MM.1S (cell line): ENCODE data around the gene DHRS2.

Experiments used
- DNase-seq: peaks from one replicate; pipeline ENCODE4 v3.0.0-alpha.2; 2015
- H2AFZ ChIP-seq: fragments of 300-600 bp; sonication (generic); 2 replicates; pipeline ENCODE4 v1.6.0; 2016; ENCODE audit warnings: antibody characterized with exemption, low read length
- H3F3A ChIP-seq: fragments of 300-600 bp; sonication (generic); 2 replicates; pipeline ENCODE4 v1.6.1; 2016; ENCODE audit warnings: mild to moderate bottlenecking, antibody characterized with exemption, low read length, moderate library complexity, mixed read lengths; ENCODE audit not compliant: insufficient read depth
- H3K27ac ChIP-seq: fragments of 300-600 bp; sonication (generic); 2 replicates; pipeline ENCODE4 v1.5.1; 2016; ENCODE audit warnings: mild to moderate bottlenecking, low read length
- H3K27me3 ChIP-seq: fragments of 300-600 bp; sonication (generic); replicated peaks from 2 replicates; pipeline ENCODE4 v1.6.0; 2016; ENCODE audit warnings: low read length; ENCODE audit not compliant: insufficient read depth
- H3K36me3 ChIP-seq: fragments of 300-600 bp; sonication (generic); replicated peaks from 2 replicates; pipeline ENCODE4 v1.6.1; 2016; ENCODE audit warnings: mild to moderate bottlenecking, low read length, mixed read lengths; ENCODE audit not compliant: insufficient read depth
- H3K4me1 ChIP-seq: fragments of 300-600 bp; sonication (generic); 2 replicates; pipeline ENCODE4 v1.6.1; 2016; ENCODE audit warnings: low read length, mixed read lengths
- H3K4me2 ChIP-seq: fragments of 300-600 bp; sonication (generic); 2 replicates; pipeline ENCODE4 v1.6.0; 2016; ENCODE audit warnings: low read depth, low read length
- H3K4me3 ChIP-seq: fragments of 300-600 bp; sonication (generic); 2 replicates; pipeline ENCODE4 v1.5.1; 2016; ENCODE audit warnings: low read length, mixed read lengths
- H3K79me2 ChIP-seq: fragments of 300-600 bp; sonication (generic); 2 replicates; pipeline ENCODE4 v1.6.1; 2016; ENCODE audit warnings: mixed run types, low read length, mixed read lengths
- H3K9ac ChIP-seq: fragments of 300-600 bp; sonication (generic); 2 replicates; pipeline ENCODE4 v1.6.1; 2016; ENCODE audit warnings: low read length, mixed read lengths
- H3K9me2 ChIP-seq: fragments of 300-600 bp; sonication (generic); replicated peaks from 2 replicates; pipeline ENCODE4 v1.6.1; 2016; ENCODE audit warnings: mild to moderate bottlenecking, low read length, mixed read lengths; ENCODE audit not compliant: insufficient read depth
- H3K9me3 ChIP-seq: fragments of 300-600 bp; sonication (generic); replicated peaks from 2 replicates; pipeline ENCODE4 v1.6.1; 2016; ENCODE audit warnings: mild to moderate bottlenecking, low read length, mixed read lengths; ENCODE audit not compliant: insufficient read depth
- H4K20me1 ChIP-seq: fragments of 300-600 bp; sonication (generic); 2 replicates; pipeline ENCODE4 v1.6.1; 2016; ENCODE audit warnings: mild to moderate bottlenecking, low read length, moderate library complexity, mixed read lengths; ENCODE audit not compliant: insufficient read depth
- CTCF ChIP-seq: fragments of 300-600 bp; sonication (generic); IDR thresholded peaks from 2 replicates; pipeline ENCODE4 v1.5.1; 2016; ENCODE audit warnings: antibody characterized with exemption, low read length, mixed read lengths
- EZH2 ChIP-seq: fragments of 300-600 bp; sonication (generic); optimal IDR thresholded peaks from 2 replicates; pipeline ENCODE3; 2017; ENCODE audit warnings: low read depth, mild to moderate bottlenecking, antibody characterized with exemption, low read length, mixed read lengths
- EZH2phosphoT487 ChIP-seq: fragments of 300-600 bp; sonication (generic); IDR thresholded peaks from 2 replicates; pipeline ENCODE4 v1.6.1; 2018; ENCODE audit warnings: antibody characterized with exemption, low read length

Gene DHRS2

GRCh38 chr14:23603103-23603502 is 33.1 kb upstream of the DHRS2 start:
- H3K9me2 ChIP-seq = no peaks in the 10 kb centered on the region
- H4K20me1 ChIP-seq = no peaks in the 10 kb centered on the region
- no peak overlapping the region for H3K4me2 ChIP-seq
- H3K79me2 ChIP-seq = no peaks in the 10 kb centered on the region
- H3K4me1 ChIP-seq = no peaks in the 10 kb centered on the region
- H3K27me3 ChIP-seq = no peaks in the 10 kb centered on the region
- DNase-seq = no peak
- no peaks in the 10 kb centered on the region for H3K36me3 ChIP-seq
- H3K27ac ChIP-seq = no peak overlapping the region
- H3F3A ChIP-seq = no peaks in the 10 kb centered on the region
- no peaks in the 10 kb centered on the region for H3K9me3 ChIP-seq
- no peak overlapping the region for H3K9ac ChIP-seq
- H2AFZ ChIP-seq = no peak overlapping the region
- TF ChIP-seq EZH2 = no peak
- TF ChIP-seq EZH2phosphoT487 = no peak
- no peak for TF ChIP-seq CTCF
- no peak overlapping the region for H3K4me3 ChIP-seq

GRCh38 chr14:23604148-23604547 is 32.0 kb upstream of the DHRS2 start:
- no peaks in the 10 kb centered on the region for H3K9me2 ChIP-seq
- H3K4me2 ChIP-seq = no peak overlapping the region
- TF ChIP-seq EZH2 (no peak), EZH2phosphoT487 (no peak), CTCF (no peak)
- H2AFZ ChIP-seq = no peak overlapping the region
- H3F3A ChIP-seq = no peaks in the 10 kb centered on the region
- H3K27me3 ChIP-seq = no peaks in the 10 kb centered on the region
- H3K79me2 ChIP-seq = no peaks in the 10 kb centered on the region
- no peak overlapping the region for H3K9ac ChIP-seq
- no peaks in the 10 kb centered on the region for H3K9me3 ChIP-seq
- no peaks in the 10 kb centered on the region for H3K36me3 ChIP-seq
- no peak for DNase-seq
- H4K20me1 ChIP-seq = no peaks in the 10 kb centered on the region
- no peaks in the 10 kb centered on the region for H3K4me1 ChIP-seq
- no peak overlapping the region for H3K27ac ChIP-seq
- H3K4me3 ChIP-seq = no peak overlapping the region

GRCh38 chr14:23604675-23605170 is 31.4 kb upstream of the DHRS2 start:
- H3K4me1 ChIP-seq = no peaks in the 10 kb centered on the region
- no peak for DNase-seq

More at GRCh38 chr14:23604675-23605170, 31.4 kb upstream of the DHRS2 start:
- Histone ChIP-seq H3K9ac (no peak overlapping the region), H3K36me3 (no peaks in the 10 kb centered on the region), H3K27ac (no peak overlapping the region), H3F3A (no peaks in the 10 kb centered on the region), H3K4me2 (no peak overlapping the region), H3K79me2 (no peaks in the 10 kb centered on the region), H4K20me1 (no peaks in the 10 kb centered on the region), H3K9me2 (no peaks in the 10 kb centered on the region), H3K9me3 (no peaks in the 10 kb centered on the region), H2AFZ (no peak overlapping the region), H3K4me3 (no peak overlapping the region), H3K27me3 (no peaks in the 10 kb centered on the region)
- TF ChIP-seq EZH2 (no peak), EZH2phosphoT487 (no peak), CTCF (no peak)
